GM19372 (cell line): ENCODE measurements around the gene TMEM219.
"Not testable (repeated sequence)": the region's sequence is repeated elsewhere in the genome, so short reads cannot be mapped to it uniquely, and the experiment has no call there.

ENCODE experiments used
- ATAC-seq: cut with Tn5 transposase; IDR thresholded peaks from one replicate; pipeline ENCODE4 v1.9.1; 2021; ENCODE audit warnings: mild to moderate bottlenecking, low read depth, moderate library complexity; ENCODE audit not compliant: unreplicated experiment

Gene TMEM219

GRCh38 chr16:30009990-30010843 is 48.3 kb downstream of the TMEM219 start:
- ATAC-seq, result no peak

- no peak for ATAC-seq
These were observed 49.2 kb downstream of the TMEM219 start, which contains the start of gene DOC2A for GRCh38 chr16:30010844-30011713. Gene DOC2A (minus strand): TSS chr16:30011027. CDS start chr16:30010222, 805 bp downstream.

- ATAC-seq, result no peak
These were observed 50.0 kb downstream of the TMEM219 start for GRCh38 chr16:30011714-30012504.

GRCh38 chr16:30012598-30012997 is 50.7 kb downstream of the TMEM219 start:
- not testable (repeated sequence) for ATAC-seq

- not testable (repeated sequence) for ATAC-seq
These were observed 53.6 kb downstream of the TMEM219 start for GRCh38 chr16:30015450-30015849.

GRCh38 chr16:30016555-30017276 is 54.8 kb downstream of the TMEM219 start:
- ATAC-seq, result no peak

GRCh38 chr16:30017277-30017656 is 55.4 kb downstream of the TMEM219 start:
- ATAC-seq, result no peak

GRCh38 chr16:30017937-30018336 is 56.1 kb downstream of the TMEM219 start:
- ATAC-seq, result not testable (repeated sequence)

GRCh38 chr16:30018731-30019158 is 56.9 kb downstream of the TMEM219 start:
- ATAC-seq, result no peak
